HG02840 (cell line): ENCODE results near the gene CYP8B1.

Source experiments
- ATAC-seq: cut with Tn5 transposase; IDR thresholded peaks from one replicate; pipeline ENCODE4 v1.9.1; 2021; ENCODE audit warnings: mild to moderate bottlenecking, moderate library complexity, moderate number of reproducible peaks; ENCODE audit not compliant: unreplicated experiment, low FRiP score

Gene CYP8B1

DNA sequence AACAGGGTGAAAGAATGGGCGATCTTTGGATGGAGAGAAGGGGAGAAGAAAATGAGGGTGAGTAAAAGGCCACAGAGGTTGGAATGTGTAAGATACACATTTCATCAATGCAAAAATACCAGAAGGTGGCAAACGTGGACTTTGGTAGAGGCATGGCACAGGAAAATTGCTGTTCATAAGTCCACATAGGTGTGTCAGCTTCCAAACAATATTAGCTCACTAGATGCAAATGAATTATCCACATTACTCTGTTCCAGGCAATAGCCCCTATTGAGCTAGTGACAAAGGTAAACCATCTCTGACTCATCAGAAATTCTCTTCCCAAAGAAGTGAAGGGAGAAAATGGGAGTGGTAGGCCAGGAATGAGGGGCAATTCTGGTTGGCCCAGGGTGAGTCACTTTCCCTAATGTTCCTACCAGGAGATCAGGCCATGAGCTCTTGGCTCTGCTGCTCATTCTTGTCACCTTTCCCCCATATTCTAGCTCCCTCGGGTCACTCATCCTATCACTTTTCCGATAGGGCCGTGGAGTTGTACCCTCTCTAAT is 46.5 kb downstream of the CYP8B1 start:
- no peak for ATAC-seq

DNA sequence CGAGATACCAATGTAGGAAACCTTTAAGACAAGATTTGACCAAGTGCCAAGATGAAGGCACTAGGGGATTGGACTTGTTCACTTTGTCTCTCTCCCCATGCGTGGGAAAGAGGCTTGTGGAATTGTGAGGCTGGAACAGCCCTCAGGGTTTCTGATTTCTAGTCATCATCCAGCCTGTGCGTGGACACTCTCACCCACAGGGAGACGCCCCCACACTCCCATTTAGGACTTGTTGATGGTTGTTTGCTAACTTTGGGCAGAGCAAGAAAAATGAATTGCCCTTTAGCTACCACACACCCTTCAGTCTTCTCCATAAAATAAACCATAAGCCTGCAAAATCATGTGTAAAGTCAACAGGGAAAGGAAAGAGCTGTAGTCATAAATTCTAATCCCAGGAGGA is 48.0 kb downstream of the CYP8B1 start:
- no peak for ATAC-seq

DNA sequence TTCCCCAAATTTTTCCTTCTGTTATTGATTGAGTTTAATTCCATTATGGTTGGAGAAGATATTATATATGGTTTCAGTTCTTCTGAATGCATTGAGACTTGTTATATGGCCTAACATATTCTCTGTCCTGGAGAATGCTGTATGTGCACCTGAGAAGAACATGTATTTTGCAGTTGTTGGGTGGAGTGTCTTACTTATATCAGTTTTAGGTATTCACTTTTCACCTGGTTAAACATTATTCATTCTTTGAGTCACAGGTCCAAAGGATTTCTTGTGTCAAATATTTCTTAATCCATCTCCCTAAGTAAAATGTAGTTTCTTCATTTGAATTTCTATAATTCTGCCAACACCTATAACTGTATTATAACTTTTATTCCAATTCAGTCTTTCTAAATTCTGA is 48.7 kb downstream of the CYP8B1 start:
- no peak for ATAC-seq

DNA sequence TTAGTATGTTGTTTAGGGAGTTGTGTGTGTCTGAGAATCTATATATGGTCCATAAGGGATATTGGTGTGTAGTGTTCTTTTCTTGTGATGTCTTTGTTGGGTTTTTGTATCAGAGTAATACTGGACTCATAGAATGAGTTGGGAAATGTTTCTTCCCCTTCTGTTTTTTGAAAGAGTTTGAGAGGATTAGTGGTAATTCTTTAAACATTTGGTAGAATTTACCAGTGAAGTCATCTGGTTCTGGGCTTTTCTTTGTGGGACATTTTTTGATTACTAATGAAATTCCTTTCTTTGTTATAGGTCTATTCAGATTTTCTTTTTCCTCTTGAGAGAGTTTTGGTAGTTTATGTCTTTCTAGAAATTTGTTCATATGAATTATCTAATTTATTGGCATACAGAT is 49.5 kb downstream of the CYP8B1 start:
- no peak for ATAC-seq

DNA sequence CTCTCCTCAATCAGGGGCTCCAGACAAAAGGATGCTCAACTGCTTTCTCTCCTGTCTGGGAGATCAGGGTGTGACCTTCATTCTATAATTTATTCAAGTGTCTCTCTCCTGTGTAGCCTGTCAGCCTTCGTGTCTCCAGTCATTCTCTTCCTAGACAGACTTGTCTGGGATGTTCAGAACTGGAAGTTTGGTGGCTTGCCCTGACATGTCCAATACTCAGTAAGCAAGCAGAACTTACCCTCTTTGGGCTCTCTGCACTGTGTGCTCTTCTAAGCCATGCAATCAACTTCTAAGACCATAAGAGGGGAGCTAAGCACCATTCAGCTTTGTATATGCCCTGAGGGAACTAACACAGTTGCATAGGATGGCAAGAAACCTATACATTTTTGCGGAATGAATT is 52.3 kb downstream of the CYP8B1 start:
- ATAC-seq: no peak

DNA sequence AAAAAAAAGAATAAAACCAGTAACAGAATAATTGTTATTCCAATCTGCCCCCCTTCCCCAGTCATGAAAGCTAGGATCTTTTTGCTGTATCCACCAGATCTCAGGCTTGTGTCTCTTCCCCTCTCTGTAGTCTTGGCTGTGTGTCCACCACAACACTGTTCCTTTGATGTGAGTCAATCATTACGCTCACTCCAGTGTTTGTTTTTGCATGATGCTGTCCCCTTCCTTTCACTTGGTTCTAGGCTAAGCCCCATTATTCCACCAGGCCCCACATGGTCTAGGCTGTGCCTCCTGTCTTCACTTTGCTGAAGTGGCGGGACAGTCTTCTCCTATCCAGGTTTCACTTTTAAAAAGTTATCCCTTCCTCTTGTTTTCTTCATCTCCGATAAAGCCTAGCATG is 52.9 kb downstream of the CYP8B1 start:
- no peak for ATAC-seq
